ENCODE measurements around the gene HSPH1.

HSPH1 gene

GRCh38 chr13:31131470-31131961 is 30.2 kb downstream of the HSPH1 start:
- Histone ChIP-seq H3K4me3 (ENCODE audit: extremely low read depth, insufficient read depth, low read length, poor library complexity, severe bottlenecking) (no peak overlapping the region), H3K36me3 (ENCODE audit: control insufficient read depth, insufficient read depth, low read length) (peaks cover 19% of the 10 kb centered on the region), H3K27ac (ENCODE audit: low read depth, low read length, severe bottlenecking) (no peak overlapping the region), H3K9me3 (ENCODE audit: control insufficient read depth, low read length) (peaks cover 1% of the 10 kb centered on the region), H3K4me1 (ENCODE audit: control insufficient read depth, insufficient read depth, low read length, poor library complexity, severe bottlenecking) (no peaks in the 10 kb centered on the region)
- 92 to 93% methylated on average over 2 to 5 of the region's 6 CpGs for WGBS, 2 experiments (ENCODE audit: insufficient coverage in 2 of 2)

GRCh38 chr13:31129419-31129818 is 32.3 kb downstream of the HSPH1 start:
- peaks cover 5% of the 10 kb centered on the region for H3K9me3 ChIP-seq (ENCODE audit: control insufficient read depth, low read length)
- H3K4me1 ChIP-seq (ENCODE audit: control insufficient read depth, insufficient read depth, low read length, poor library complexity, severe bottlenecking): no peaks in the 10 kb centered on the region
- peaks cover 11% of the 10 kb centered on the region for H3K36me3 ChIP-seq (ENCODE audit: control insufficient read depth, insufficient read depth, low read length)
- no peak overlapping the region for H3K27ac ChIP-seq (ENCODE audit: low read depth, low read length, severe bottlenecking)
- H3K4me3 ChIP-seq (ENCODE audit: extremely low read depth, insufficient read depth, low read length, poor library complexity, severe bottlenecking): no peak overlapping the region
- 74 to 82% methylated on average over 5 to 8 of the region's 8 CpGs for WGBS, 2 experiments (ENCODE audit: insufficient coverage in 2 of 2)

- WGBS, 2 experiments (ENCODE audit: insufficient coverage in 2 of 2): 38 to 51% methylated on average over 3 to 7 of the region's 7 CpGs
- Histone ChIP-seq H3K9me3 (ENCODE audit: control insufficient read depth, low read length) (peaks cover 5% of the 10 kb centered on the region), H3K36me3 (ENCODE audit: control insufficient read depth, insufficient read depth, low read length) (no peaks in the 10 kb centered on the region), H3K4me3 (ENCODE audit: extremely low read depth, insufficient read depth, low read length, poor library complexity, severe bottlenecking) (no peak overlapping the region), H3K27ac (ENCODE audit: low read depth, low read length, severe bottlenecking) (no peak overlapping the region), H3K4me1 (ENCODE audit: control insufficient read depth, insufficient read depth, low read length, poor library complexity, severe bottlenecking) (no peaks in the 10 kb centered on the region)
Observed at GRCh38 chr13:31124204-31124603, 37.5 kb downstream of the HSPH1 start.

- Histone ChIP-seq H3K9me3 (ENCODE audit: control insufficient read depth, low read length) (peaks cover 5% of the 10 kb centered on the region), H3K36me3 (ENCODE audit: control insufficient read depth, insufficient read depth, low read length) (no peaks in the 10 kb centered on the region), H3K27ac (ENCODE audit: low read depth, low read length, severe bottlenecking) (no peak overlapping the region), H3K4me1 (ENCODE audit: control insufficient read depth, insufficient read depth, low read length, poor library complexity, severe bottlenecking) (no peaks in the 10 kb centered on the region), H3K4me3 (ENCODE audit: extremely low read depth, insufficient read depth, low read length, poor library complexity, severe bottlenecking) (no peak overlapping the region)
- 92% methylated on average over 6 to 9 of the region's 12 CpGs for WGBS, 2 experiments (ENCODE audit: insufficient coverage in 2 of 2)
Observed at GRCh38 chr13:31122544-31123260, 39.0 kb downstream of the HSPH1 start.

- peaks cover 5% of the 10 kb centered on the region for H3K9me3 ChIP-seq (ENCODE audit: control insufficient read depth, low read length)
- 90 to 100% methylated on average over 4 of the region's 4 CpGs for WGBS, 2 experiments (ENCODE audit: insufficient coverage in 2 of 2)
- H3K4me1 ChIP-seq (ENCODE audit: control insufficient read depth, insufficient read depth, low read length, poor library complexity, severe bottlenecking): no peaks in the 10 kb centered on the region
- no peak overlapping the region for H3K27ac ChIP-seq (ENCODE audit: low read depth, low read length, severe bottlenecking)
- H3K36me3 ChIP-seq (ENCODE audit: control insufficient read depth, insufficient read depth, low read length): no peaks in the 10 kb centered on the region
- no peak overlapping the region for H3K4me3 ChIP-seq (ENCODE audit: extremely low read depth, insufficient read depth, low read length, poor library complexity, severe bottlenecking)
Observed at GRCh38 chr13:31122143-31122542, 39.6 kb downstream of the HSPH1 start.

- H3K36me3 ChIP-seq (ENCODE audit: control insufficient read depth, insufficient read depth, low read length): no peaks in the 10 kb centered on the region
- 85 to 86% methylated on average over 4 to 7 of the region's 7 CpGs for WGBS, 2 experiments (ENCODE audit: insufficient coverage in 2 of 2)
Observed at GRCh38 chr13:31121379-31122140, 40.1 kb downstream of the HSPH1 start.

GRCh38 chr13:31119966-31120700 is 41.6 kb downstream of the HSPH1 start:
- H3K27ac ChIP-seq (ENCODE audit: low read depth, low read length, severe bottlenecking): no peak overlapping the region
- WGBS, 2 experiments (ENCODE audit: insufficient coverage in 2 of 2): 80 to 86% methylated on average over 7 to 8 of the region's 8 CpGs

More at GRCh38 chr13:31121379-31122140, 40.1 kb downstream of the HSPH1 start:
- no peak overlapping the region for H3K4me3 ChIP-seq (ENCODE audit: extremely low read depth, insufficient read depth, low read length, poor library complexity, severe bottlenecking)
- peaks cover 4% of the 10 kb centered on the region for H3K9me3 ChIP-seq (ENCODE audit: control insufficient read depth, low read length)
- no peak overlapping the region for H3K27ac ChIP-seq (ENCODE audit: low read depth, low read length, severe bottlenecking)
- no peaks in the 10 kb centered on the region for H3K4me1 ChIP-seq (ENCODE audit: control insufficient read depth, insufficient read depth, low read length, poor library complexity, severe bottlenecking)

GRCh38 chr13:31119526-31119925 is 42.2 kb downstream of the HSPH1 start:
- 92 to 93% methylated on average over 10 of the region's 10 CpGs for WGBS, 2 experiments (ENCODE audit: insufficient coverage in 2 of 2)

More at GRCh38 chr13:31119966-31120700, 41.6 kb downstream of the HSPH1 start:
- no peaks in the 10 kb centered on the region for H3K36me3 ChIP-seq (ENCODE audit: control insufficient read depth, insufficient read depth, low read length)
- no peaks in the 10 kb centered on the region for H3K9me3 ChIP-seq (ENCODE audit: control insufficient read depth, low read length)
- no peak overlapping the region for H3K4me3 ChIP-seq (ENCODE audit: extremely low read depth, insufficient read depth, low read length, poor library complexity, severe bottlenecking)
- no peaks in the 10 kb centered on the region for H3K4me1 ChIP-seq (ENCODE audit: control insufficient read depth, insufficient read depth, low read length, poor library complexity, severe bottlenecking)

GRCh38 chr13:31116224-31116623 is 45.5 kb downstream of the HSPH1 start:
- H3K4me1 ChIP-seq (ENCODE audit: control insufficient read depth, insufficient read depth, low read length, poor library complexity, severe bottlenecking): no peaks in the 10 kb centered on the region
- no peaks in the 10 kb centered on the region for H3K9me3 ChIP-seq (ENCODE audit: control insufficient read depth, low read length)
- no peak overlapping the region for H3K27ac ChIP-seq (ENCODE audit: low read depth, low read length, severe bottlenecking)
- no peak overlapping the region for H3K4me3 ChIP-seq (ENCODE audit: extremely low read depth, insufficient read depth, low read length, poor library complexity, severe bottlenecking)
- 86 to 97% methylated on average over 3 to 4 of the region's 4 CpGs for WGBS, 2 experiments (ENCODE audit: insufficient coverage in 2 of 2)
- no peaks in the 10 kb centered on the region for H3K36me3 ChIP-seq (ENCODE audit: control insufficient read depth, insufficient read depth, low read length)

More at GRCh38 chr13:31119526-31119925, 42.2 kb downstream of the HSPH1 start:
- H3K9me3 ChIP-seq (ENCODE audit: control insufficient read depth, low read length): no peaks in the 10 kb centered on the region
- H3K27ac ChIP-seq (ENCODE audit: low read depth, low read length, severe bottlenecking): no peak overlapping the region
- H3K36me3 ChIP-seq (ENCODE audit: control insufficient read depth, insufficient read depth, low read length): no peaks in the 10 kb centered on the region
- no peaks in the 10 kb centered on the region for H3K4me1 ChIP-seq (ENCODE audit: control insufficient read depth, insufficient read depth, low read length, poor library complexity, severe bottlenecking)
- H3K4me3 ChIP-seq (ENCODE audit: extremely low read depth, insufficient read depth, low read length, poor library complexity, severe bottlenecking): no peak overlapping the region

GRCh38 chr13:31115616-31116015 is 46.1 kb downstream of the HSPH1 start:
- Histone ChIP-seq H3K36me3 (ENCODE audit: control insufficient read depth, insufficient read depth, low read length) (no peaks in the 10 kb centered on the region), H3K27ac (ENCODE audit: low read depth, low read length, severe bottlenecking) (no peak overlapping the region), H3K4me1 (ENCODE audit: control insufficient read depth, insufficient read depth, low read length, poor library complexity, severe bottlenecking) (no peaks in the 10 kb centered on the region), H3K4me3 (ENCODE audit: extremely low read depth, insufficient read depth, low read length, poor library complexity, severe bottlenecking) (no peak overlapping the region), H3K9me3 (ENCODE audit: control insufficient read depth, low read length) (no peaks in the 10 kb centered on the region)
- 74 to 78% methylated on average over 2 of the region's 3 CpGs for WGBS, 2 experiments (ENCODE audit: insufficient coverage in 2 of 2)
